Dedifferentiated amniotic fluid mesenchymal stem cell (primary cell): ENCODE data around the gene CREB3L1.
"Not testable (repeated sequence)": the region's sequence is repeated elsewhere in the genome, so short reads cannot be mapped to it uniquely, and the experiment has no call there.

ENCODE experiments used
- DNase-seq: peaks from one replicate; pipeline ENCODE4 v3.0.0-alpha.2; 2016; ENCODE audit errors: extremely low spot score

Gene CREB3L1

DNA sequence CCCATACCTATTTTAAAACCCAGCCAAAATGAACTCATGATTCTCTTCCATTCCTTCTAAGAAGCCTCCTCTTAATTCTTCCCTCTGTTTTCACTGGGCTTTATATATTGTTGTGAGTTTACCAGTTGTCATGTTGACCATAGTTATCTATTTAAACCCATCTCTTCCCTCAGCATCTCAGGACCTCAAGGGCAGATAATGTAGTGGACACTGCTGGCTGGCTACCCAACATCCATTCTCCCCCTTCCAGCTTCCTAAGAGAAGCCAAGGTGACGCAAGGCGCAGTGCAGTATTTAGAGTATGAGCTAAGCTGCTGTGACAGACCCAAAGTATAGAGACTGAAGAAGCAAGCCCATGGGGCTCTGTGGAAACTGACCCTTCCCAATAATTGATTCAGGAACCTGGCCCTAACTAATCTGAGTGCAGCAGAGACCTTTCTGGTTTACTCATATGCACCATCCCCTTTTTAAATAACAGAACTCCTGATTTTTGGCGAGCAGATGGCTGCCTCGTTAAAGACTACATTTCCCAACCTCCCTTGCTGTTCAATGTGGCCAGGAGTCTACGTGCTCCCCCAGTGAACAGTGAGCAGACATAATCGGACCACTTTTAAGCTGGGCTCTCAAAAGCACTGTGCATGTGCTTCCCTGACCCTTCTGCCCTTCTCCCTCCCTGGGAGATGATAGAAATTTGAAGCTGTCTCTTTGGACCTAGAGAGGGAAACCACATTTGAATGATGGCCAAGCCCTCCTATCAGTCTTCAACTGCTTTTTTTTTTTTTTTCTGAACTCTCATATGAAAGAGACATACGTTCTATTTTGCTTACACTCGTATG lies 28.1 kb upstream of the CREB3L1 start:
- no peak for DNase-seq

DNA sequence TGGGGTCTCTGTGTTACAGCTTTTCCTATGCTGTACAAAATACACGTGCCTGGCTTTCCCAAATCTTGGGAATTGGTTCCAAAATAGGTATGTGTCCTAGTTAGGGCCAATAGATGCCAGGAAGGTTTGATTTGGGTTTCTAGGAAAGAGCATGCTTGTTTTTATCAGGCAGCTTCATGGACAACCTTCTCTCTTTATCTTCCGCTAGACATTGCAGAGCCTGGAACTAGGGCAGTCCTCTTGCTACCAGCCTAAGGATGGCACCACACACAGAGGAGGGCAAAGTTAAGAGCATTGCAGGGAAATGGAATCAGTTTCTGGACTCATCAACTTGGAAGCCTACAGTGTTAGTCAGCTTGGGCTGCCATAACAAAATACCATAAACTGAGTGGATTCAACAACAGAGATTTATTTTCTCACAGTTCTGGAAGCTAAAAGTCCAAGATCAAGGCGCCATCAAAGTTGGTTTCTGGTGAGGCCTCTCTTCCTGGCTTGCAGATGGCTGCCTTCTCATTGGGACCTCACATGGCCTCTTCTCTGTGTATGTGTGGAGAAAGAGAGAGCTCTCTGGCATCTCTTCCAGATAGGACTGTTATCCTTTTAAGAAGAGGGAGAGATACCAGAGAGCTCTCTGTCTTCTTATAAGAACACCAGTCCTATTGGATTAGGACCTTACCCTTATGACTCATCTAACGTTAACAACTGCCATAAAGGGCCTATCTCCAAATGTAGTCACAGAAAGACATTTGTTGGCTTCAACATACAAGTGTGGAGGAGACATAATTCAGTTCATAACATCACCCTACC lies 27.3 kb upstream of the CREB3L1 start:
- no peak for DNase-seq

DNA sequence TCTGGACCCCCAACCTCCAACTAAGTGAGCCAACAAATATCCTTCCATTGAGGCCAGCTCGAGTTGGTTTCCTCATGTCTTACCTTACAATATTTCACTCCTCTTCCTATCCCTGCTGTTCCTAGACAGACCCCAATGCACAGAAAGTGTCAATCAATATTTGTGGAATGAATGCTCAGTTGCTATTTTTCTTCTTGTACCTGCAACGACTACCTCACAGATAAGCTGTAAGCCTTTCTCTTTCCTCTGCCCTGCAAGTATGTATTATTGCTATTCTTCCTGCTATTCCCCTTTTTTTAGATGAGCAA lies 26.8 kb upstream of the CREB3L1 start:
- DNase-seq: no peak

DNA sequence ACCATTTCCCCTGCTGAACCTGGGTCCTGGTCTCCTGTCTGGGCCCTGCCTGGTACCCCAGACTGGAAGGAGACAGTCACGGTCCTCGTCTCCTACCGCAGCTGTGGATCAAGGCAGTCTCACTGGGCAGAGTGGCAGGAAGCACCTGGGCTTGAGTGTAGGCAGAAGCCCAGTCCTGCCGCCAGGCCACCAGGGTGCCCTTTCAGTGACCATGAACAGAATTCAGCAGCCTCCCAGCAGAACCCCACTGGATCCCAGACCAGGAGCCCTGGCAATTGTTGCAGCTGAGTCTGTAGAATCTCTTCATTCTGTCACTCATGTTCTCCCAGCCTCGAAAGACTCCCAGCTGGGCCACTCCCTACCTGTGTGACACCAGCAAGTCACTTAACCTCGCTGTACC lies 25.5 kb upstream of the CREB3L1 start:
- no peak for DNase-seq

DNA sequence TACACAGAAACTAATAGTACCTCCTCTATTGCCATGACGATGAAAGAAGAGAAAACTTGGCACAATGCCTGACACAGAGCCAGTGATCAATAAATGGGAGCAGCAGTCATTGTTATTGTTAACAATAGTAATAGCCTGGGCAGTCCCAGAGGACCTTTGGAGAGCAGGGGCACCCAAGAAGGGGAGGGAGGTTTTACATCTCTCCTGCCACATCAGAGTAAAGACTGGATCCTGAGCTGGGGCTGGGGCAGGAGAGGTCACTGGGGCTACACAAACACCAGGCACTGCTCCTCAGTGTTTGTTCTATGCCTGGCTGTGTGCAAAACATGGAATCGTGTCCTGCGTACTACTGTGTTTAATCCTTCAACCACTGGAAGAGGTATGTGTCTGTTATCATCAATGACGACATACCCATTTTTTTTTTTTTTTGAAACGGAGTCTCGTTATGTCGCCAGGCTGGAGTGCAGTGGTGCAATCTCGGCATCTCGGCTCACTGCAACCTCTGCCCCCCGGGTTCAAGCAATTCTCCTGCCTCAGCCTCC lies 25.0 kb upstream of the CREB3L1 start:
- DNase-seq: no peak

DNA sequence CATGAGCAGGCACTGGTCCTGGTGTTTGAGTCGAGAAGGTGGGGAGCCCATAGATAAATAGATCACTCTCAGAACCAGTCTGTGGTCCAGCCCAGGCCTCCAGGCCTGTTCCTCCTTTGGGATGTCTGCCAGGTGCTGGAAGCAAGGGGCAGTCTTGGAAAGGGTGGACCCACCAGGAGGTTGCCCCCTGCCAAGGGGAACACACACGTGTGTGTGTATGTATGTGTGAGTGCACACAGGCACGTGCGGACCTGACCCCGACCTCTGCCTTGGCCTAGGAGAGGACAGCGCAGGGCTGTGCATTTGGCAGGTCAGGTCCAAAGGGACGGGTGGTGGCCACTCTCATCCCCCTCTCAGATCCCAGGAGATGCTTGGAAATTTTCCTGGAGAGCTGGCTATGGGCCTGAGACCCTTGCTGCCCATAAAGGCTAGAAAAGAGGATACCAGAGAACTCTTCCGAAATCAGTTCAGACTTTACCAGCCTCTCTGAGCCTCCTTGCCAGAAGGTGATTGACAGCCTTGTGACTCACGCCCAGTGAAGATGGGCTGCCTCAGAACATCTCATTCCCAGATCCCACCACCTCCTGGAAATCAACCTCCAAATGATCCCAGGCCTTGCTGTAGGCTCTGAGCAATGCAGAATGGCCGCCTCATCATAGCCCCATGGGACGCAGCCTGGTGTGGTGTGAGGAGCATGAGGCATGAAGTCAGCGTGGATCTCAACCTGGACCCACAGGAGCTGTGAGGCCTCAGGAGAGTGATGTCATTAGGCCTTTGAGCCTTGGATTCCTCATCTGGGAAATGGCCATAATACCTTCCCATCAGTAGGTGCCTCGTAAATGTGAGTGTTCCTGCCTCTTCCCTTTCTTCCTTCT lies 24.0 kb upstream of the CREB3L1 start:
- no peak for DNase-seq

DNA sequence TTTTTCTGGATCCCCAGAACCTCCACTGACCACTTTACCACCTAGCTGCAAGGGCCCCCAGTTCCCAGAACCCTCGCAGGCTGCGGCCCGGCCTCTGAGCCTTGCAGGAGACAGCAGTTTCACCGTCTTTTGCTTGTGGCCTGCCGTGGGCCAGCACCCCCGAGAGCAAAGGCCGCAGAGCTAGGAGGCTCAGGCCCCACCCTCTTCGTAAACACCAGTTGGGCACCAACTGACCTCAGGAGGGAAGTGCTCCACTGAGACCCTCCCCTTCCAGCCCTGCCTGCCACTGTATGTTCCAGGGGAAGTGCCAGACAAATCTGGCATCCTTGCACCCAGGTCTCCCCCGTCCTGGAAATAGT lies 23.4 kb upstream of the CREB3L1 start:
- no peak for DNase-seq

DNA sequence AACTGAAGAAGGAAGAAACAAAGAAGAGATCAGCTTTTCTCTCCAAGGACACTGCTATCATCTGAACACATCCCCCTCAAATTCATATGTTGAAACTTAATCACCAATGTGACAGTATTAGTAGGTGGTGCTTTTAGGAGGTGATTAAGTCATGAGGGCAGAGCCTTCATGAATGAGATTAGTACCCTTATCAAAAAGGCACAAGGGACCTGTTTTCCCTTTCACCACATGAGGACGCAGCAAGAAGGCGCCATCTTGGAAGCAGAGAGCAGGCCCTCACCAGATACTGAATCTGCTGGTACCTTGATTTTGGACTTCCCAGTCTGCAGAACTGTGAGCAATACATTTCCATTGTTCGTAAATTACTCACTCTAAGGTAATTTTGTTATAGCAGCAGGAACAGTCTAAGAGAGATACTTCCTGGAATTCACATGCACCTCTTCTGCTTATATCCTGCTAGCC lies 20.9 kb upstream of the CREB3L1 start:
- DNase-seq: no peak

DNA sequence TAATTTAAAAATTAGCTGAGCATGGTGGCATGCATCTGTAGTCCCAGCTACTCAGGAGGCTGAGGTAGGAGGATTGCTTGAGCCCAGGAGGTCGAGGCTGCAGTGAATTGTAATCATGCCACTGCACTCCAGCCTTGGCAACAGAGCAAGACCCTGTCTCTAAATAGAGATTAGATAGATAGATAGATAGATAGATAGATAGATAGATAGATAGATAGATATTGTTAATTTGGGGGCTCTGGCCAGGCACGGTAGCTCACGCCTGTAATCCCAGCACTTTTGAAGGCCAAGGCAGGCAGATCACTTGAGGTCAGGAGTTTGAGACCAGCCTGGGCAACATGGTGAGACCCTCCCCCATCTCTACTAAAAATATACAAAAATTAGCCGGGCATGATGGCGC lies 18.1 kb upstream of the CREB3L1 start:
- not testable (repeated sequence) for DNase-seq

DNA sequence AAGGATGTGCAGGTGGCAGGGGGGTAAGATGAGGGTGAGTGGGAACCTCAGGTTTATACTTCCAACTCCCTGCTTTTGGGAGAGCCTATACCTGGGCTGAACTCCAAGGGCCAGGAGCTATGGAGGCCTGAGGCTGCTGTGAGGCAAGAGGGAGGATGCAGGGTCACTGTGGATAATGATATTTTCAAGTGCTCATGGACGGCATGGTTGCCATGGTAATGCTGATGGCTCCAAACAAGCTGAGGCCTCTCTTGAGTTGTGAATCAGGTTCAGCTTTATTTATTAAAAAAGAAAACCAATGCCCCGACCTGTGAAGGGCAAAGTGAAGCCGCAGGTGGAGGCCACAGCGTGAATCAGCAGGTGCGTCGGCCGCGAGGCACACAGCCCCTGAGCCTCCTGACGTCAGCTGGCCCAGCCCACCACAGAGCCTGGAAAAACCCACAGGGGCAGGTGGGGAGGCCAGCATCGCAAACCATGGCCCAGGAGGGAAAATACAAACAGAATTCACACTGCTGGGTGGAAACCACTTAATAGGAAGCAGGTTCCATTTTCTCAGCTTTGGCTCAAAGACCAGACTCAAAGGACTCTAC lies 17.4 kb upstream of the CREB3L1 start:
- DNase-seq: no peak

DNA sequence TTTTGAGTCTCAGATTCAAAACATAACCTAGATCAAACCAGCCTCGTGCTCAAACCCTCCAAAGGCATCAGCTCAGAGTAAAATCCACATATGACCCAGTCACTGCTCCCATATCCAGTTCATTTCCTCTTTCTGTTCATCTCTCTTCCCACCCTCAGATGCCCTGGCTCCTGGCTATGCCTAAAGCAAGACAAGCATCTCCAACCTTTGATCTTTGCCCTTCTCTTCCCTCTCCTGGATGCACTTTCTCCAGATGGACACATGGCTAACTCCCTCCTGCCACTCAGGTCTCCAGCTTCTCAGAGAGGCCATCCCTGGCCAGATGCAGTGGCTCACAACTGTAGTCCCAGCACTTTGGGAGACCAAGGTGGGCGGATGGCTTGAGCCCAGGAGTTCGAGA lies 14.3 kb upstream of the CREB3L1 start:
- no peak for DNase-seq

DNA sequence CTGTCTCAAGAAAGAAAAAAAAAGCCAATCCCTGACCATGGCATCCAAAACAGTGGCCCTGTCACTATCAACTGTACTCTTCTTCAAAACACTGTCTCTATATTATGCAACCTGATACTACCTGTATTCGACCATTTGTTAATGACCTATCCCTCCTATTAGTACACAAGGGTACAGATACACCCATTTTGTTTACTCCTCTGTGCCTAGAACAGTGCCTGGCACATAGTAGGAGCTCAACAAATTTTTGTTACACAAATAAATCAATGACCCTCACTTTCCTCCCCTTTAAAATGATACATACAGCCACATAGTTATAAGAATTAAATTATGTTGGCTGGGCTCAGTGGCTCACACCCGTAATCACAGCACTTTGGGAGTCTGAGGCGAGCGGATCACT lies 13.4 kb upstream of the CREB3L1 start:
- DNase-seq: no peak

DNA sequence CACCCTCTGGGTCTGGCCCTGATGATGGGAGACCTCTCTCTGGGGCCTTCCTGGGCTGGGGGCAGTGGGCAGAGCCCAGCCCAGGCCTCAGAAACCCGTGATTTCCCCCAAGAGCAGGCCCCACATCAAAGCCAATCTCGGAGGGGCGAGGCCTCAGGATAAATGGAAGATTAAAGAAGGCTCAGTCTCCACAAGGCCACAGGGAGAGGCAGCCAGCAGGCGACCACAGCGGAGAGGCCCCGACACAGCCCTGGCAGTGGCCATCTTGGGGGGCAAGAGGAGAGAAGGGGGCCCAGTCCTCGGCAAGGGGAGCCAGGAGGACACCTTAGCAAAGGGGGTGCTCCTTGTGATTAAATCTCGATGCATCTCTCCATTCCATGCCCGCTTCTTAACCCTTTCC lies 12.5 kb upstream of the CREB3L1 start:
- no peak for DNase-seq

DNA sequence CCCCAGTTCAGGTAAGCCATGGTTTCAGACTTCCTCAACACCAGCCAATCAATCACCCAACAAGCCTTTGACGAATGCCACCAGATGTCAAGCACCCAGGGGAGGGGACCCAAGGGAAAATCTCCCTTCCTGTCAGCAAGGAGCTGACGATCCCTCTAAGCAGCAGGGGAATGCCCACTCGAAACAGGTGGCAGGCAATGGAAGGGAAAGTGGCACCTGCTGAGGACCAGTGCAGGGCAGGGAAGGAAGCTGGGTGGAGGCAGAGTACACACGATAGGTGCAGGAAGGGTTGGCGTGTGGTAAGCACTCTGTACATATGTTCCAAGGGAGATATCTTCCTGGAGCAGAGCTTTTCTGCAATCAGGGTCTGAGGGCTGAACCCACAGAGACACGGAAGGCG lies 11.7 kb upstream of the CREB3L1 start:
- DNase-seq: no peak

DNA sequence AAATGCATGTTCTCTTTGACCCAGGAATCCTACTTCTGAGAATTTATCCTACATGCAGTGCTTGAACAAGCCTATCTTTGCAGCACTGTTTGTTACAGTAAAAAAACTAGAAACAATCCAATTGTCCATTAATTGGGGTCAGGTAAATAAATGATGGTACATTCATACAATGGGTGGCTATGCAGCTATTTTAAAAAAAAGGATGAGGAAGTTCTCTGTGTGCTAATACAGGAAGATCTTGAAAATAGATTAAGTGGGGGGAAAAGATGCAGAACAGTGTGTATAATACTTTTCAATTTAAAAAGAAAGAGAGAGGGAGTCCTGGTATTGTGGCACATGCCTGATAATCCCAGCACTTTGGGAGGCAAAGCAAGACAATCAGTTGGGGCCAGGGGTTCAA lies 9.5 kb upstream of the CREB3L1 start:
- DNase-seq: no peak

DNA sequence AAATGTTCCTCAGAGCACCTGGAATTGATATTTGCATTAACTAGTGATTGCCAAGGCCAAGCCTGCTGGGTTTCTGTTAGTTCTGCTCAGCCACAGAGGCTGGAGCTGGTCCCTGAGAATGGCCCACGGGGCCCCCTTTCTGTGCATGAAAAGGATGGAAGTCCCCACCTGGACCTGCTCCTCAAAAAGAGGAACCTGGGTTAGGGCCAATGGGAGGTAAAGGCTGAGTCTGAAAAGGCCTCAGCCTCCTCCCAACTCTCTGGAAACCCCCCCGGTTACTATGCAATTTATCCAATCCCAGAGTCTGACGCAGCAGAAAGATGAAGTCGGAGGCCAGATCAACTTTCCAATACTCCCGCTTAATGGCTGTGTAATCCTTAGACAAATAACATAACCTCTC lies 6.8 kb upstream of the CREB3L1 start:
- DNase-seq: no peak

DNA sequence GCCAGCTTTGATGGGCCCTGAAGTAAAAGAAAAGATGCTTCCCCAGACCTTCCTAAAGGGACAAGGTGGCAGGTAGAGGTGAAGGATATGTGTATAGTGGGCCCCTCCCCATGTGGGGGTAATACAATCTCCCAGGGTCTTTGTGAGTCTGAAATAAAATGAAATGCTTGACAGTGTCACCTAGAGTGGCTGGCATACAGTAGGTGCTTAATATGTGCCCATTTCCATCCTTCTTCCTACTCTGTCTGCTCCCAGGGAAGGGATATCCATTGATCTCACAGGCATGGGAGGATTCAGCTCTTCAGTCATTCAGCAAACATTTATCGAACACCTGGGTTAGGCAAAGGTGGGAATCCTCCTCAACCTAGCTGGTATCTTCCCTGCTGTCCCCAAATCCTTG lies 6.1 kb upstream of the CREB3L1 start:
- no peak for DNase-seq

DNA sequence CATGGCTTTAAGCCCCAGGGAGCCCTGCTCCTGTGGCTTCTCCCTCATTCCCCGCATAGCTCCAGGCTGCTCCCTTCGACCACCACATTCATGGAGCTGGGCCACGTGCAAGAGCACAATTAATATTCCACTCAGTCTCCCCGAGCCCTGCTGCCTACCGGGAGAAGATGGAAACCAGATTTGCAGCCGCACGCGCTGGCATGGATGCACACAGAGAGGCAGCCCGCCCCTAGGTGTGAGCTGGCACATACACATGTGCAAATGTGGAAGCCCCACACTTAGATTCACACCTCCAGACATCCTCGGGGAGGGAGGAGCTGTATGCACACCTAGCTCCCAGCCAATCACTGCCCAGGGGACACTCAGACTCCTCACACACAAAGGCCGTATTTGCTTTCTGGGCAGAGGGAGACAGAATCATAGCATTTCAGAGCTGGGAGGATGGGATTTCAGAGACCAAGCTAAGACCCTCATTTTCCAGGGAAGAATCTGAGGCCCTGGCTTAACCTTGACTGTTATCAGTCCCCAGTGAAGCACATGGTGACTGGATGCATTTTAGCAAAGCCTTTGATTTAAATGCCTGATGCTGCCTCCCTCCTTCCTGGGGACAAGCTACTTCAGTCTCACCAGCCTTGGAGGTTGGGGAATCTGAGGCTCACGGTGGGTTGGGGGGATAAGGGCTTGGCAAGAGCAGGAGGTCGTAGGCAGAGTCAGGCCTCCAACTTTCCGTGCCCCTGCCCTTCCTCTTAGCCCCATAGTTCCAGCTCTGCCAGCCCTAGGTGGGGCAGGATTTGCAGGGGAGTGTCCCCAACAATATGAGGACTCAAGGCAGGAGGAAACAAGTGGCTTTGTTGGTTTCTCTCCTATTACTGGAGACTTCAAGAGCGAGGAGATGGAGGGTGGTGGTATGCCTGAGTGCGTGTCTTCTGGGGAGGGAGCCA lies 5.3 kb upstream of the CREB3L1 start:
- no peak for DNase-seq

DNA sequence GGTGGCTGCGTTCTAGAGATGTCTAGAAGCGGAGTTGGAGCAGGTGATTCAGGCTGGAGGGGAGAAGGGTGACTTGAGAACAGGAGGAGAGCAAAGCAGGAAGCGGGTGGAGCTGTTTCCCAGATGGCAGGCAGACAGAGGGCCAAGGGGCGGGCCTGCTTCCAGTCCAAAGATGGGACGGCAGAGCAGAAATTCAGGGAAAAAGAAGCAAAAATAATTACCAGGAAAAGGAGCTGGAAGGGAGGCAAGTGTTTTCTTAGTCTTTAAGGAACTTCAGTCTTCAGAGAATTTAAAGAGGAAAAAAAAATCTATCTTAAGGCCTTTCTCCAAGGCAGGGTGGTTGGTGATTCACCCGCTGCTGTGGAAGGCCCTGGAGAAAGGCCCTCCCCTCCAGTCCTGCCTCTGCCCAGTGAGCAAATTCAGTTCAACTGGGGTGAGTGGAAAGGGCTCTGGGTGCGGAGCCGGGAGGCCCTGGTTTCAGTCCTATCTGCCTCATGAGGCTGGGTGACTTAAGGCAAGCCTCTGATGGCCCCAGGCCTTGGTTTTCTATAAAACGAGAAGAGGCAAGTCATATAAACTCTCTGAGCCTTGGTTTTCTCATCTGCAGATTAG lies 4.5 kb upstream of the CREB3L1 start:
- DNase-seq: peak; percentile 43

DNA sequence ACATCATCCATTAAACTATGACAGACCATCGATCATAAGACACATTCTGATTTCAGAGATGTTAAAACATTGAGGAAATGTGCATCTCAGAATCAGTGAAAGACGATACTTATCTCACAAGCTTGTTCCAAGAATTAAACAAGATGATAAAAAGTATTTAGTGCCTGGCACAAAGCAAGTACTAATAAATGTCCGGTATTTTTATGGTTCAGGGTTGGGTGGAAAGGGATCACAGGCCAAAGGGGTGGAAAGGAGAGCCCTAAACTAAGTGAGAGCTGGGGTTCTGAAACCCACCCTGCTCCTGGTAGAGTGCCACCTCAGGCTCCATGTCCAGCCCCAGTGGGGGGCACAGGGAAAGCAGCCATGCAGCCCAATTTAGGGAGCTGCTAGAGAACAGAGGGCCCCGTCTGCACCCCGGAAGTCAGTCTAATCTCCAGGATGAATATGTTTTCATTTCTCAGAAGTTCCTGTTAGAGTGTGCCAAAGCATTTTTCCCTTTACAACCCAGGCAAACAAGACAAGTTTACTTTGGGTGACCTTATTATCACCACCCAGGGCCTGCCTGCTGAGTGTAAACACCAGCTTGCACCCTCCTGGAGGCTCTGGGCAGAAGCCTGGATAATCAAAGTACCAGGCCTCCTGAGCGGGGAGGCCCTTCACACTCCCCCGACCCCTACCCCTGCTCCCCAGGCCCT lies 3.8 kb upstream of the CREB3L1 start:
- no peak for DNase-seq
